HG03439 (cell line): ENCODE data around the gene WNT4.

Source experiments
- ATAC-seq: cut with Tn5 transposase; IDR thresholded peaks from one replicate; pipeline ENCODE4 v1.9.1; 2021; ENCODE audit warnings: mild to moderate bottlenecking, moderate library complexity; ENCODE audit not compliant: unreplicated experiment

Gene WNT4

GRCh38 chr1:22089134-22089571 is 53.7 kb downstream of the WNT4 start:
- ATAC-seq: no peak

- ATAC-seq: no peak
These were observed 54.6 kb downstream of the WNT4 start for GRCh38 chr1:22088331-22088730.

DNA sequence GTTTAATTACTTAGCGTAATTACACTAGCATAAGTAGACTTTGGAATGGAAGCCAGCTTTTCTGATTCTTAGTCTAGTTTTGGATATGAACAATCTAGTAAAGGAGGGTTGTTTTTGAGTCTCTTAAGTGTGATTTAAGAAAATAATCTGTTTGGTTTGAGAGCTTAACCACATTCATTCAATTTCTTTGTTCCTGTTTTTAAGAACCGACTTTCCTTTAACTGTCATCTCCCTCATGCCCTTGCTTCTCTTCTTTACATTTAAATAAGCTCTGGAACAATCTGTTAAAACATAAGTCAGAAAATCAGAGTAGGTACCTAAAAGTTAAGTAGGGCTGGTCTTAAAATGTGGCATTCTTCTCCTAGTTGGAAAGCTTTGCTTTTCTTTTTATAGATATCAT is 62.7 kb downstream of the WNT4 start:
- no peak for ATAC-seq

- ATAC-seq: no peak
These were observed 64.8 kb downstream of the WNT4 start for GRCh38 chr1:22078133-22078532.

- ATAC-seq: no peak
These were observed 65.2 kb downstream of the WNT4 start for GRCh38 chr1:22077728-22078127.

GRCh38 chr1:22076346-22076745 is 66.6 kb downstream of the WNT4 start:
- ATAC-seq: no peak

DNA sequence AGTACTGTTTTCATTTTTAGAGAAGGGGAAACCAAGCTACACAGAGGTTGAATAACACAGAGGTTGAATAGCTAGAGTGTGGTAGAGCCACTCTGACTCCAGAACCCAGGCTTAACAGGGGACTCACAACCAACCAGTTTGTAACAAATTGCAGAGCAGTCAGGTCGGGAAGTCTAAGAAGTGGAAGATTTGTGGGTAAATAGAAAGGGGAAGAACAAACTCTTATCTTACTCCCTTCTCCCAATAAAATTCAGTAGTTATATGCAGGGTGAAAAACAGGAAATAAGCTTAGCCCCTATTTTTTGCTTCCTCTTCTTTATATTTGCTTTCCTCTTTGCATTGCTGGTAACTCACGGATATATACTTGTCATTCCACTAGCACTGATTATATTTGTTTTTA is 67.2 kb downstream of the WNT4 start:
- ATAC-seq: no peak

GRCh38 chr1:22074803-22075202 is 68.1 kb downstream of the WNT4 start:
- no peak for ATAC-seq

GRCh38 chr1:22071511-22071910 is 71.4 kb downstream of the WNT4 start:
- ATAC-seq: no peak
